Prostate gland (tissue), 2 donors: ENCODE measurements around the gene CEACAM21.

Experiments used
- CTCF ChIP-seq, 4 experiments: fragments of 200-600 bp in 2 of 4; fragments of 450-650 bp in 2 of 4; sonication (generic) in 2 of 4; IDR thresholded peaks; 1 replicate in 3 of 4; 2 replicates in 1 of 4; pipeline ENCODE4 v1.5.1; 2016 to 2019; ENCODE audit warnings: antibody characterized with exemption in 4 of 4, mild to moderate bottlenecking in 2 of 4, moderate library complexity in 2 of 4
- POLR2A ChIP-seq: fragments of 450-650 bp; IDR thresholded peaks from one replicate; pipeline ENCODE4 v1.6.1; 2016; ENCODE audit warnings: antibody characterized with exemption, mild to moderate bottlenecking
- POLR2AphosphoS5 ChIP-seq: sonication (generic); formaldehyde crosslinking; IDR thresholded peaks from one replicate; pipeline ENCODE4 v1.6.1; 2017; ENCODE audit warnings: antibody characterized with exemption

- TF ChIP-seq POLR2AphosphoS5: no peak
- TF ChIP-seq CTCF (IDR thresholded peaks at IDR 0.05): no peak
- no peak for TF ChIP-seq POLR2A
Measured at GRCh38 chr19:41540041-41540695, 35.8 kb upstream of the CEACAM21 start.
